GM10266 (cell line): ENCODE measurements around the gene CIRBP.
A peak's percentile ranks its signal among the peaks of the same experiment; 100 is the strongest.

ENCODE experiments used
- DNase-seq: peaks from one replicate; pipeline ENCODE4 v3.0.0; 2012; ENCODE audit errors: extremely low spot score
- TF ChIP-seq, protein P1 (sequence below): IDR thresholded peaks from 2 replicates; pipeline ENCODE4 v1.5.1; 2012; ENCODE audit warnings: mild to moderate bottlenecking, low read depth; ENCODE audit not compliant: control insufficient read depth, insufficient read depth; ENCODE audit errors: missing control alignments

CIRBP gene

DNA sequence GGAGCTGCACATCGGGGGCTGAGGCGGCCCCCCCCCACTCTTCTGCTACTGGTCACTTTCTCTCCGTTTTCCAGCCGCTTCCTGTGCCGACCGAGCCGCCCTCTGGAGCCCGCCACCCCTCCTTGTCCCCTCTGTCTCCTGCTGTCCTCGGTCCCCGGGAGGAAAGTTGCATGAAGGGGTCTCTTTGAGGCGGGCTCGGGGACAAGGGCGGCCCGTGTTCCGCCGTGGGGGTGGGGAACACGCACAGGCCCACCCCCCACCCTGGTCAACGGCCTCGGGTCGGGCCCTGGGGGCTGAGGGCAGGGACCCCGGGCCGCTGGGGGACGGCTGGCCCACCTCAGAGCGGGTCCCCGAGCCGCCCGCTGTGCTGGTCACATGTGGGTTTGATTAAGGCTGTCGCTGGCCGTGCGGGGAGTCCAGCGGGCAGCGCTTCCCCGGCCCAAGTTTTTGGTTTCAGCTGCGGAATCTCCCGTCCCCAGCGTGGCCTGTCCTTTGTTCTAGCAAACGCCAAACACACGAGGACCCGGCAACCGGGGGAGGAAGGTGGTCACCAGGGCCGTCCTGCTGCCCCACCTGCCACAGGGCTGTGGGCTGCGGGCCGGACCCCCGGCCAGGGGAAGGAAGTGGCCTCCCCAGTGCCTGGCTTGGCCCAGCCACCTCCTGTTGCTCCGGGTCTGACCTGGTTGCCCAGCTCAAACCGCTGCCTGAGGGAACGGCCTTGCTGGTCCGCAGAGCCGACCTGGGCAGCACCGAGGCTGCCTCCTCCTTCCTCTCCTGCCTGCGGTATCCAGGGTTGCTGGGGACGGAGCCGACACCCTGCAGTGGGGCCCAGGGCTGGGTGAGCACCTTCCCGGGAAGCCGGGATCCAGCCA is 18.5 kb downstream of the CIRBP start:
- TF ChIP-seq, protein P1, sequence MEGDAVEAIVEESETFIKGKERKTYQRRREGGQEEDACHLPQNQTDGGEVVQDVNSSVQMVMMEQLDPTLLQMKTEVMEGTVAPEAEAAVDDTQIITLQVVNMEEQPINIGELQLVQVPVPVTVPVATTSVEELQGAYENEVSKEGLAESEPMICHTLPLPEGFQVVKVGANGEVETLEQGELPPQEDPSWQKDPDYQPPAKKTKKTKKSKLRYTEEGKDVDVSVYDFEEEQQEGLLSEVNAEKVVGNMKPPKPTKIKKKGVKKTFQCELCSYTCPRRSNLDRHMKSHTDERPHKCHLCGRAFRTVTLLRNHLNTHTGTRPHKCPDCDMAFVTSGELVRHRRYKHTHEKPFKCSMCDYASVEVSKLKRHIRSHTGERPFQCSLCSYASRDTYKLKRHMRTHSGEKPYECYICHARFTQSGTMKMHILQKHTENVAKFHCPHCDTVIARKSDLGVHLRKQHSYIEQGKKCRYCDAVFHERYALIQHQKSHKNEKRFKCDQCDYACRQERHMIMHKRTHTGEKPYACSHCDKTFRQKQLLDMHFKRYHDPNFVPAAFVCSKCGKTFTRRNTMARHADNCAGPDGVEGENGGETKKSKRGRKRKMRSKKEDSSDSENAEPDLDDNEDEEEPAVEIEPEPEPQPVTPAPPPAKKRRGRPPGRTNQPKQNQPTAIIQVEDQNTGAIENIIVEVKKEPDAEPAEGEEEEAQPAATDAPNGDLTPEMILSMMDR, result no peak
- DNase-seq, result peak; percentile 53

DNA sequence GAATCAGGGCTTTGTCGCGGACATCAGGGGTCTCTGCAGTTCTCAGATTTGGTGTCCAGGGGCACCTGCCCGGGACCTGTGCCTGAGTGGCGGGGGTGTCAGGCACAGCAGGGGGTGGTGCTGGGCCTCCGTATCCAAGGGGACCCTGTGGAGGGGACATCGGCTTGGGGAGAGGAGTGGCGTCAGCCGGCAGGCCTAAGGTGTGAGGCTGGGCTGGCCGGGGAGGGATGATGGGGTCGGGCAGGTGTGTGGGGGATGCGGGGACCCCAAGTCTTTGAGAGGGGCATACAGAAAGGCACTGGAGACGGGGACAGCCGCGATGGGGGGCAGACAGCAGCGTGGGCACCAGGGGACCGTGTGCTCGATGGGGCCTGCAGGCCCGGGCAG is 19.1 kb downstream of the CIRBP start:
- TF ChIP-seq, protein P1, result no peak
- no peak for DNase-seq

DNA sequence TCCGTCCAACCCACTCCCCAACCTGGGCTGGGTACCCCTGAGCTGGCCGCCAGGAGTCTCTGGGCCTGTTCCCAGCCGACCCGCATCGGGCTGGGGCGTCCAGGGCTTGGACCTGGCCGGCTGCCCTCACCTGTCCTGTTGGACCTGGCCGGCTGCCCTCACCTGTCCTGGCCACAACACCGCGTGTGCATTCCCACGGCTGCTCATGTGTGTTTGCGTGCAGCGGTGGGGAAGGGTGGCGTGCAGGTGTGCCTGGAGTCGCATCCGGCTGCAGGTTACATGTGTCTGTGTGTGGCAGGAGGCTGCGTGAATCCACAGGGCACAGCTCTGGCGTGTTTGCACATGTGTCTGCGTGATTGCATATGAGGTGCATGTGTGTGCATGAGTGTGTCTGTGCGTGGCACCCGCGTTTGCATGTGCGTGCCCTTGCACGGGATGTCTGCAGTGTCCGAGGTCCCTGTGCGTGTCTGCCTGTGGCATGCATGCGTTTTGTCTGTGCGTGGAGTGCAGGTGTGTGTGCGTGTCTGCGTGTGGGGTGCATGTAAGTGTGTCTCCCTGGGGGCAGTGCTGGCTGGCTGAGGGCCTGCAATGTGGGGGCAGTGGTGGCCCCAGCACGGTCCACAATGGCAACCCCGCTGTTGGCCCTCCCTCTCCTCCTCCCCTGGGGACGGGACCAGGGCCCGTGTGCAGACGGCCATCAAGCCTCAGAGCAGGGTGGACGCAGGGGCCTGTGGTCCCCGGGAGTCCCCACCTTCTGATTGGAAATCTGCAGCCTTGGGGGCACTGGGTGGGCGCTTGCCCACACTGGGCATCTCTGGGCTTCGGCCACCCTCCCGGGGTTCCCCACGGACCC is 19.9 kb downstream of the CIRBP start:
- no peak for DNase-seq
- TF ChIP-seq, protein P1, result no peak

DNA sequence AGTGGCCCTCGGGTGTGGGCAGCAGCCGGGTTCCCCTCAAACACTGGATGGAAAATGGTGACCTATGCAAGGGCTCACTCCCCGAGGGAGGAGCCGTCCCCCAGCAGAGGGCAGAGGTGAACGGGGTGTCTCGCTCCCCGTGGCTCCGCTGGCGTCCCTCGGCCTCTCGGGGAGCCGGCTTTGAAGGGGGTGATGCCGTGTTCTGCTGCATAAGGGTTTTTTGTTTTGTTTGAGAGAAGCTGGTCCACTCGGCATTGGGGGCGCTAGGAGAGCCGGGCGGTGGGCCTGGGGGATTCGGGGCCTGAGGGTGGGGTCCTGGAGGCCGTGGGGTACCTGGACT is 20.5 kb downstream of the CIRBP start:
- TF ChIP-seq, protein P1, result no peak
- DNase-seq, result no peak

DNA sequence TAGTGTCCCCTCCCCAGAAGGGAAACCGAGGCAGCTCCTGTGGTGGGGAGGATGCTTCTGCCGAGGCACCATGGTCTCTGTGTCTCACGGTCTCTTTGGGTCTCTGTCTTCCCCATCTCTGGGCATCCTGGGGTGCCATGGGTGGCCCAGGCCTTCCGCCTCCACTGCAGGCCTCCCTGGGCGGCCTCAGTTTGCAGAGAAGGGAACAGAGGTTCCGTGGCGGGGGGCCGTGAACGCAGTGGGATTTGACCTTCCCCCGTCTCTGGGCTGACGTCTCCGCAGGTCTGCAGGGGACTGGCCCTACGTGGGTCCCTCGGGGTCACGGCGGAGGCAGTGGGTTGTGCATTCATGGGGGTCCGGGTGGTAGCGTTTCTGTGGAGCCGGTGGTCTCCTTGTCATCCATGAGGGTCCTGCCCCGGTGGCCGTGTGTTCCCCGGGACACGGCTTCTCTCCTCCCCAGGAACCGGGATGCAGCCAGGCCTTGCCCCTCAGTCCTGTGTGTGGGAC is 21.1 kb downstream of the CIRBP start:
- TF ChIP-seq, protein P1, result no peak
- DNase-seq, result no peak

DNA sequence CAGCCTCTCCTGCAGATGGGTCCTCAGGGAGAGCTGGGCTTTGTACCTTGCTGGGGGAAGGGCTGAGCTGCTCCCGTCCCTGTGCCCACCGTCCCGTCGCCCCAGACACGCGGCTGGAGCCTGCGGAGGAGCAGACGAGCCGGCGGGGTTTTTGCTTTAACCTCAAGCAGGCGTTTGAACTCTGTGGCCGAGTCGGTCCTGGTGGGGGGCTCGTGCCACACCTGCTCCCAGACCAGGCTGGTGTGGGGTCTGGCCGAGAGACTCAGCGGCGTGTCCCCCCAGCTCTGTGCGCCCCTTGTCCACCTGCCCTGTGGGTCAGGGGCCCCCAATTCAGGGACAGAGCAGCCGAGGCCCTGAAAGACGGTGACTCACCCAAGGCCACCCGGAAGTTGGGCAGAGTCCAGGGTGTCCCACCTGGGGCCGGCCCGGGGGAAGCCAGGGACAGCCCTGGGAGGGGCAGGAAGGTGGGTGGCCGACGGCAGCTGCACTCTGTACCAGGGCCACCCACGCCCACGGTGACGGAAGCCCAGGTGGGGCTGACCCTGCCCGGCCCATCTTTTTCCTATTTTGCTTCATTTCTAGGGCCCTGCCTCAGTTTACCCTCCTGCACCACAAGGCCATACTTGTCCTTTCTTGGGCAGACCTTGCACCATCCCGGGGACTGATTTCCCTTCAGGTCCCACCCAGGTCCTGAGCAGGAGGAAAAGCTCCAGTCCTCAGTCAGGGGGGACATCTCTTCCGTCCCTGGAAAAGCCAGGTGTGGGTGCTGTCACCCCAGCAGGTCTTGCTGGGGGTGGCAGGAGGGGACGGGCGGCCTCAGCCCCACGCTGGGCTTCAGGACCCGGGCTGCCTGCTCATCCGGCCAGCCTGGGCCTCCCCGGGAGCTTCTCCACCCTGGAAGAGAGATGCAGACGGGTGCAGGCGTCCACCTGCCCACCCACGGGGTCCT is 21.8 kb downstream of the CIRBP start:
- TF ChIP-seq, protein P1, result no peak

More for the DNA sequence above, 21.8 kb downstream of the CIRBP start:
- no peak for DNase-seq
